COLO668 (cell line): ENCODE measurements around the gene CRHR2.
"Not testable (repeated sequence)": the region's sequence is repeated elsewhere in the genome, so short reads cannot be mapped to it uniquely, and the experiment has no call there.

Experiments
- DNase-seq: peaks from one replicate; lab custom pipeline; 2025; ENCODE audit not compliant: unreplicated experiment; lab: John Stamatoyannopoulos, UW

Gene CRHR2

DNA sequence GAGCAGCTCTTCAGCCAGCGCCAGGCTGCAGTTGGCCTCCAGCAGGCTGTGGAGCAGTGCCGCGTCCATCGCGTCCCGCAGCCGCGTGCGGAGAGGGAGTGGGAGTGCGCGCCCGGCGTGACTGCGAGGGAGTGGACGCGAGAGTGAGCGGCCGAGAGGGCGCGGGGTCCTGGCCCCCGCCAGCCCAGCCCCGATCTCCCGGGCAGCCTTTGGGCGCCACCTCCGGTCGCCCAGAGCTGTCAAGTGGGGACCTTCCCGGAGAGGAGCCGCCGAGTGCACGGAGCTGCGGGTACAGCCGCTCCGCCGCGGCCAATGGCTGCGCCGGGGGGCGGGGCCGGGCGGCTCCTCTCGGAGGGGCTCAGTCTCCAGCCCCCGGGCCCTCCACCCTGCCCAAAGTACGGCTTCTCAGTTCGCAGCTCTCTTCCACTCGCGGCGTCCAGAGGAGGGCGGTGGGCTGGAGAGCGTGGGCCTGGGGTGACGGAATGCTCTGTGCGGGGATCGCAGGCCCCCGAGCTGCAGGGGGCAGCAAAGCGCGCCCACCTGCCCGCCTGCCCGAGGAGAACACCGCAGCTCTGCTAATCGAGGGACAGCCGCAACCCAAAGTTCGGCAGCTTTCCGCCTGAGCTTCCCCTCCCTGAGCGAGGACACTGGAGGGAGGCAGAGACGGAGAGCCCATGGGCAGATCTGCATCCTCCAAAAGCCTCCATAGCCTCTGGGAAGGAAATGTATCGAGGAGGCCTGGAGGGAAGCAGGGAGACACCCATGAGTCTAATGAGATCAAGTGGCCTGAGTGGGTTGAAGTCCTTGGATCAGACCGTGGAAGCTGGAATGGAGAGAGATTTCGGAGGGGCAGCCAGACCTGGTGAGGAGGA, at the start of gene CRHR2:
CRHR2 (minus strand) TSS at position 245 of the 872 bp plus-strand sequence; CDS start at position 69, 176 bp downstream.
- DNase-seq, result peak; percentile 63

DNA sequence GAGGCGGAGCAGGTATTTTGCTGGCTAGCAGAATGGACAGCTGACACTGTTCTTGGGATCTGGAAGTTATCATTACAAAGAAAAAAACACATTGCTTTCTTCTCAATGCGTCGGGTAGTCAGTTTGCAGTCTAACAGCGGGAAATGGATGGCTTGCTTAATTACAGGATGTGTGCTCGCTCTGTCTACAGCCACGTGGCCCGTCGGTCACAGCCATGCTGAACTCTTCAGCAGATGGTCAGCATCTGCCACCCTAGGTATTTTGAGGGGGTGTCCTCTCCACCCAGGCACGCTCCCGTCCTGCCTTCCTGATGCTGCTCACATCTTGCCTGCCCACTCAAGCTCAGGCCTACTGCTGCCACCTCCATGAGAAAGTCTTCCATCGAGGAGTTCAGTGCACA, 49.3 kb upstream of the CRHR2 start:
- peak; percentile 19 for DNase-seq

DNA sequence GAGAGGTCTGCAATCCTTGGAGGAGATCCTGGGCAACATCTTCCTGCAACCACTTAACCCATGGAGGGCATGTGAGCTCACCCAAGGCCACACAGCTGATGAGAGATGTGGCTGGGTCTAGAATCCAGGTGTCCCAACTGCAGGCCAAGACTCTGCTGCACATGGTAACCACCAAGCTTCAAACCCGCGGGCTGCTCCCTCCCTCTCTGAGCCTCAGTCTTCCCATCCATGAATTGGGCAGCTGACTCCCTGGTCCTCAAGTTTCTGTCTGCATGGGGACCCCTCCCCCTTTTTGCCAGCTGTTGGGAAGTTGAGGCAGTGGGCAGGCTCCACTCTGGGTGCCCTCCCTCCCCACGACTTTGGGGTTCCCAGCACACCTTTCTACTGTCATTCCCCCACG, 48.7 kb upstream of the CRHR2 start:
- DNase-seq, result no peak

DNA sequence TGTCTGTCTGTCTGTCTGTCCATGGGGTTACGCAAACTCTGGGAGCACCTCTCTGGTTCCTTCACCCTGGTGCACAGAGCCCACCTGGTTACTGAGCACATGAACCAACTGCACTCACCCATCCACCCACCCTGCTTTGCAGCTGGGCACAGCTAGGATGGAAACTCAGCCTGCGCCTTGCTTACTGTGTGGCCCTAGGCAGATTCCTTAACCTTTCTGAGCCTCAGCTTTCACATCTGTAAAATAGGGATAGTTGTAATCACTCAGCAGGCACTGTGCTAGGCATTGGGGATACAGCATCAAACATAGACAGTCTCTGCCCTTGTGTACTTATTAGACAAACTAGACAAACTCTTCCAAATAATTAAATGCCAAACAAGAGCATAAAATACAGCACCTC, 47.8 kb upstream of the CRHR2 start:
- no peak for DNase-seq

DNA sequence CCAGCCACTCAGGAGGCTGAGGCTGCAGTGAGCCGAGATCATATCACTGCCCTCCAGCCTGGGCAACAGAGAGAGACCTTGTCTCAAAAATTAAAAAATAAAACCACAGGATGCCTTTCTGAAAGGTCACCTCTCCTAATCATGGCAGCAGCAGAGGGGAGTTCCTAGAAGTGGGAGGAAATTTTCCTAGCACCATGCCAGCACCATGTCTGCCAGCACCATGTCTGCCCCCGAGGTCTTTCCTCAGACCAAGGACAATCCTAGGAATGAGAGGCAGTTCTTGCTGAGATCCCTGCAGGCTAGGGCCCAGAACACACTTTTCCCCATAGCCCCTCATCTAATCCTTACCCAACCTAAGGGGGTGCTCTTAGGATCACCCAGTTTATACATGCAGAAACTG, 47.4 kb upstream of the CRHR2 start:
- no peak for DNase-seq

DNA sequence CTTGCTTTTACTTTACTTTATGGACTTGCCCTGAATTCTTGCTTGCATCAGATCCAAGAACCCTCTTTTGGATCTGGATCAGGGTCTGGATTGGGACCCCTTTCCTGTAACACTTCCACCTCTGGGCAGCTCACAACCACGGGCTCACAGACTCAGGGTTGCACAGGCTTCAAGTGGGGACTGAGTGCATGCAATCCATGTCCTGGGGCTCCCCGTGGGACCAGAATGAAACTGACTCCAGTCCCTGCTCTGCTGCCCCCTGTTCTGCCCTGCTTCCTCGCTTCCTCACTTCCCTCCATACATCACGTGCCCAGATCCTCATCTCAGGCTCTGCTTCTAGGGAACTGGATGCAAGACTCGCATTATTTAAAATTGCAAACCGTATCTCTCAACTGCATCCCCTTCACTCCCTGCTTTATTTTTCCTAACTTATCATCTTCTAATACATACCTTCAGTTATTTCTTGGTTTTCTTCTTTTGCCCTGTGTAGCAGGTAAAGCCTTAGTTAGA, 46.4 kb upstream of the CRHR2 start:
- DNase-seq, result no peak

DNA sequence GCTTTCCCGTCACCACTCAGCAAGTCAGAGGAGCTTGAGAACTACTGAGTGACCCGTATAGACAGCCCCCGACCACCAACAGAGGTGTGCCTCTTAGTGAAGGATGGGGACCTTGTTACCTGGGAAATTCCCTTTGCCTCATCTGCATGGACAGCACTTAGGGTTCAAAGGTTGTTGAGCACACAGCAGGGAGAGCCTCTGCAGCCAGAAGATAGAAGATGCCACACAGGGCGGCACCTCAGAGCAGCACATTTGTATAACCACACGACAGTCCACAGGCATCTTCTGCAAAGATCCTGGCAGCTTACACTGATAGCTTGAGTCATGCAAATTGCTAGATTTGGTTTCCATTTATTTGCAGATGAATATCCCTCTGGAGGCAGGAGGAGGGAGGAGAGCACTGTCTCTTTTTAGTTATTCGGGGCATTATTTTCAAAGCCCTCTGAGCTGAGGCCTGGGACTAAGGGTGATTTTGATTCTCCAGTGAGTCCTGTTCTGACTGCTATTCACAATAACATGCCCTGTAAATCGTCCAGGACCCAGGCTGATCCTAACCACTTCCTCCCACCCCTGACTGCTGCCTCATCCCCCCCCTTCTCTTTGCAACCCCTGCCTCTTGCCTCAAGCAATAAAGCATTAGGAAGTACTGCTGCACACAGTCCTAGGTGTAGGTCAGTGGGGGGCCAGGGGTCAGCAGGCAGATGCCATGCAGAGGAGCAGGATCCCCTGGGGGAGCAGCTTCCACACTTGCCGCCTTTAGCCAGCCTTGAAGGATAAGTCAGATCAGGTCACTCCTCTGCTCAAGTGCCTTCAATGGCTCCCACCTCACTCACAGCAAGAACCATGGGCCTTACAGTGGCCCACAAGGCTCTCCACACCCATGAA, 45.0 kb upstream of the CRHR2 start:
- DNase-seq, result no peak

DNA sequence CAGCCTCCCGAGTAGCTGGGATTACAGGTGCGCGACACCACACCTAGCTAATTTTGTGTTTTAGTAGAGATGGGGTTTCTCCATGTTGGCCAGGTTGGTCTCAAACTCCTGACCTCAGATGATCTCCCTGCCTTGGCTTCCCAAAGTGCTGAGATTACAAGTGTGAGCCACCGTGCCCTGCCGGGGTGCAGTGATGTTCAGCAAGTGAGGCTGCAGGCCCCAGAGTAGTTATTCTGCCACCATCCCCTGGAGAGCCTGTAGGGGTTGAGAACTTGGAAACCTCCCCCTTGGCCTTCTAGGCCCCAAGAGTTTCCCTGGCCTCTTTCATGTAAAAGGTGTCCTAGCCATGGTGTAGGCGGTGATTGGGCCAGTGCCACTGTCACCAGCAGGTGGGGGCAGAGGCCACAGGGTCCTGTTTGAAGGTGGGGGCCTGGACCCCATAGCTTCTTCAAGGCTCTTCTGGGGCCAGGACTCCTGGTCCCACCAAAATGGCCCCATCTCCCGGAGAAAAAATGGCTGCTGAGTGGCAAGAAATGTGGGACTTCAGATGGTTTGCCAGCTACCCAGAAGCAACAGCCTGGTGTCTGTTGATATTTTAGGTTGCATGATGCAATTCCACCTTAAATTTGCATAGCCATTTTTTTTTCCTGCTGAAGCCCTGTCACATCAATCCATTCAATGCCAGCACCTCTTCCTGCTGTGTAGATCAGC, 44.2 kb upstream of the CRHR2 start:
- DNase-seq, result no peak

DNA sequence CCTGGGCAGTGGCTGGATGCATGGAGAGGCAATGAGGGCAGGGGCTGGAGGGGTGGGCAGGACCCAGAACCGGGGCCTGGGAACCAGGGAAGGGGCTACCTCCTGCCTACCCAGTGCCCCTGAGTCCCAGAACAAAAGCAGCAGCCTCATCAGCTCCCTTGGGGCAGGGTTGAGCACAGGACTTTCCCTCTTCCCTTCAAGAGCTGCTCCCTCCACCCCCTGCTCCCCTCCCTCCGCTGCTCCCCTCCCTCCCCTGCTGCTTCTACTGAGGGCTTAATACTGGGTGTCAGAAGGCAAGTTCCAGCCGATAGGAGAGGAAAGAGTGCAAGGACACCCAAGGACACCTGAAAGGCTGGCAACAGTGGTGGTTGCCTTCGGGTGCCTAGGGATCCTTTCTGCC, 41.5 kb upstream of the CRHR2 start:
- no peak for DNase-seq

DNA sequence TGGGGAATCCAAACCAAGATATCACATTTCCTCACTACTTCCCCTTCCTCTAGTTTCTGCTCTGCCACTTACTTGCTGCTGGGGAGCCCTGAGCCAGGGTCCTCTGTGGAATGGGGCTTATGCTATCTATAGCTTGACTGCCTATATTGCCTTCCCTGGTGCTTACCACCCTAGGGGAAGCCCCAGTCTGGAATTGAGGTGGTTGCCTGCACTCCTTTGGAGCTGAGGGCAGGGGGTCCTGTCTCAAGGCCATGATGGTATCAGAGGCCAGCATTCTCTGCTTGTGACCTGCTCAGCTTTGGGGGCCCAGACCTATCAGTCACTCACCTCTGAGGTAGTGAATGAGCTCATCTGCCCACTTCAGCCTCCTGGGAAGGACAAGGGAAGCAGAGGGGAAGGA, 40.4 kb upstream of the CRHR2 start:
- no peak for DNase-seq

DNA sequence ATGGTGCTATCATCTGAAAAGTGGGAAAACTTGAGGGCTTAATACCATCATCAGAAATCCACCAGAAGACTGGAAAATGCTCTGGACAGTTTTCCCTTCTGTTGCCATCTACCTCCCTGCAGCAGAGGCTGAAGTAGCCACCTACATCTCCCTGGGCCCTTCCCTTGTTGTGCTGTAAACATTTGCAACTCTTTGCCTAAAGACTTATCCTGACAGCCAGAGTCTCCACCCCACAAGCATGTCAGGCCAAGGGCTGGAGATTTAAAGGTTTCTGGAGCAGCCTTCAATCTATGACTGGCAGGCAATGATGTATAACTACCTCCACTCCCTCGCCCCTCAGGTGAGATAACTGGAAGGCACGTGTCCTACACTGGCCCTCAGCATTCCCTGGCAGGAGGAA, 39.9 kb upstream of the CRHR2 start:
- DNase-seq, result no peak

DNA sequence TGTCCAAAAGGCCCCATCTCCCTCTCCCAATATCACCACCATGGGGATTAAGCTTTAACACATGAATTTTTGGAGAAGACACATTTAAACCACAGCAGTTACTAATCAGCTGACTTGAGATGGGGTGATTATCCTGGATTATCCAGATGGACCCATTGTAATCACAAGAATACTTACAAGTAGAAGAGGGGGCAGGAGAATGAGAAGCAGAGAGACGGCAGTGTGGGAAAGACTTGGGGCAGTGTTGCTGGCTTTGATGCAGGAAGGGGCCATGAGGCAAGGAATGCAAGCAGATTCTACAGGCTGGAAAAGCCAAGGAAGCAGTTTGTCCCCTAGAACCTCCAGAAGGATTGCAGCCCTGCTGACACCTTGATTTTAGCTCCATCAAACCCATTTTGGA, 39.0 kb upstream of the CRHR2 start:
- no peak for DNase-seq

DNA sequence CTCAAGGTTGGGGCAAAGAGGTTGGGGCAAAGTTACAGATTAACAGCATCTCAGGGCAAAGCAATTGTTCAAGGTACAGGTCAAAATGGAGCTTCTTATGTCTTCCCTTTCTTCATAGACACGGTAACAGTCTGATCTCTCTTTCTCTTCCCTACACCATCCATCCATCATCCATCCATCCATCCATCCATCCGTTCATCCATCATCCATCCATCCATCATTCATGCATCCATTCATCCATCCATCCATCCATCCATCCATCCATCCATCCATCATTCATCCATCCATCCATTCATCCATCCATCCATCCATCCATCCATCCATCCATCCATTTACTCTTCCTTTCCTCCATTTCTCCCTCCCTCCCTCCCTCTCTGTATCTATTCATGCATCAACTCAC, 37.2 kb upstream of the CRHR2 start:
- not testable (repeated sequence) for DNase-seq

DNA sequence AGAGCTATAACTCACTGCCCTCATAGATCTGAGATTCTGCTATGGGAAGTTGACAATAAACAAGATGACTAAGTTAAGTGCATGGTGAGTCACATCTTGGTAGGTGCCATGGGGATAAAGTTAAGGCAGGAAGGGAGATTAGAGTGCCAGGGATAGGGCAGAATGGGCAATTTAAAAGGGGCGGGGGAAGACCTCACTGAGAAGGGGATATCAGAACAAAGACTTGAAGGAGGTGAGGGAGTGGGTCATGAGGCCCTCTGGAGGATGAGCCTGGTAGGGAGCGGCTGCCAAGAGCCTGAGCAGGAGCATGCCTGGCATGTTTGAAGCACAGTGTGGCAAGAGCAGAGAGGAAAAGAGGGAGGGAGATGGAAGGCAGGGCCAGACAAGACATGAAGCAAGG, 34.9 kb upstream of the CRHR2 start:
- DNase-seq, result no peak

DNA sequence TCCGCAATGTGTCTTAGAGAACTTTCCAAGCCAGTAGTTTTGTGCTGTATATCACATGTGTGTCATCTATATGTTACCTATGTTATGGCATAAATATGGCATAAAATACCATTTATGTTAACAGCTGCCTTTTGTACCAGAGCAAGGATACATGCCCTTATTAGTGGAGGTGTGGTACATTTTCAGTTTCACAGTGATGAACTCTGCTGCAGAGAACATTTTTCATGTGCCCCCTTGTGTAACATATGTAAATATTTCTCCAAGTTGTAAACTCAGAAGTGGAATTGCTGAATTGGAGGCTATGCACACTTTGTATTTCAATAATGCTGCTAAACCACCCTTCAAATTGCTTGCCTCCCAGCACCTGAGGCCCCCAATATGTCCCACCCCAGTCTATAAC, 31.9 kb upstream of the CRHR2 start:
- DNase-seq, result no peak

DNA sequence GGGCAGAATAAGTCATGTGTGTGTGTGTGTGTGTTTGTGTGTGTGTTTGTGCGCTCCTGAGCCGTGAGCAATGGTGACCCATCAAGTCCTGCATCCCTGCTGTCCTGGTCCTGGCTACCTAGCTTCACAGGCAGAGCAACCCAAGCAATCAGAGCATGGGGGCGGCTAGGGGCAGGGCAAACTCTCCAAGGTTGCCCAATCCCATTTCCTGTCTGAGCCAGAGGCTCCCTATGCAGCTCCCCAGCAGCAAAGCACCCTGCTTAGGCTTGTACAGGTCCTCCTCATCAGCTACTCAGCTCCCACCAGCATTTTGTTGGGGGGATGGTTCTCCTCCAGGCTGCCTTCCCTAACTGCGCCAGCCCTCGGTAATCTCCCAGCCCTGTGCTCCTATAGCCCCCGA, 31.1 kb upstream of the CRHR2 start:
- no peak for DNase-seq

DNA sequence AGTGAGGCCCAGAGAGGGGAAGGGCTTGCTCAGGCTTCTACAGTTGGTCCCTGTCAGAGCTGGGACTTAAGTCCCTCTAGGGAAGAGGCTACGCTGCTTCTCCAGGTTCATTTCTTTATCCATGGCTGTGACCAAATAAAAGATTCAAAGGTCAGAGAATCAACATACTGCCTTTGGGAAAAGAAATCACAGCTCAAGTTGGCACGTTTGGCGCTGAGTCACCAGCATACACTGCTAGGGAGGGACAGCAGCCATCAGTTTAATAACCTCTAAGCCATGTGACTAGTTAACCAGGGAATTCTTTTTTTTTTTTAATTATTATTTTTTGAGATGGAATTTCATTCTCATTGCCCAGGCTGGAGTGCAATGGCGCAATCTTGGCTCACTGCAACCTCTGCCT, 28.4 kb upstream of the CRHR2 start:
- DNase-seq, result no peak

DNA sequence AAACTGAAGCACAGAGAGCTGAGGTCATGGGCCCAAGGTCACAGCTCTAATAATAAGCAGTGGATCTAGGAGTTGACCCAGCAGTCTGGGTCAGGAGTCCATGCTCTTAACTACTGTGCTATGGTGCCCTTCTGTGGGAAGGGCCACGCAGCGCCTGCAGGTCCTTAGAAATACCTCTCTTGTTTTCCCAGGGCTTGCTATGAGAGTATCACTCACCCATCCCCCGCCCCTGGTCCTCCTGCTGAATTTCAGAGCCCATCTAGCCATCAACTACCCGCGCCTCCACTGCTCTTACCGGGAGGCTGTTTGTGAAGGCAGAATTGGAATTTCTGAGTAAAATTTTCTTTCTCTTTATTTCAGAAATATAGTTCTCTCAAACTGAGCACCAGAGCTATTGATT, 27.3 kb upstream of the CRHR2 start:
- no peak for DNase-seq

DNA sequence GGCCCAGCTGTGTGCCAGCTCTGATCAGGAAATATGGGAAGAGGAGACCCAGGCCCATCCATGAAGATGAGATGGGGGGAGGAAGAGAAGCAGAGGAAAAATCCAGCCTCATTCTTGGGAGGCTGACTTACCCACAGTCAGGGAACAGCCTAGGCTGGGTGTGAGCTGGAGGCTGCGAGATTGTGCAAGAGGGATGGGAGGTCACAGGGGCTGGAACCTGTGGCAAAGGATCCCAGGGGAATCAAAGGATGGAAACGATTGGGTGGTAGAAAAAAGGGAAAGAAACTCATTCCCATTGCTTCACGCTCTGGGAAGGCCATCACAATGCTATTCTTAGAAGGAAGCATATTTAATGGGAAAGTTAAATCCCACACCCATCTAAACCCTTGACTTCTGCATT, 26.7 kb upstream of the CRHR2 start:
- DNase-seq, result no peak

DNA sequence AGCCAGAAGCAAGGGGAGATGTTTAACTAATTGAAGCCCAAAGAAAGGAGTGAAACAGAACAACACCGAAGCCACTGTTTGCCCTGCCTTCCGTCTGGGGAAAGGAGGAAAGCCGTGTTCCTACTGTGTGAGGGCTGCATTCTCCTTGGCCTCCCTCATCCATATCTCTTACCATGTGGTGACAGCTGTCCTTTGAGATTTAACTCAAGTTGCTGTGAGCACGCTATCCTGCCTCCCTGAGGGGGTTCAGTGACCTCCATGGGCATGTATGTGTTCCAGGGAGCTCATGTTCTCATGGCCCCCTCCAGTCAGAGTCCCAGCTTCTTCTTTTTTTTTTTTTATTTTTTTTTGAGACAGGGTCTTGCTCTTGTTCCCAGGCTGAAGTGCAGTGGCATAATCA, 26.2 kb upstream of the CRHR2 start:
- no peak for DNase-seq
